Parathyroid adenoma (tissue), 2 donors: ENCODE measurements around the gene FDX2.
A peak's percentile ranks its signal among the peaks of the same experiment; 100 is the strongest.

Source experiments
- H2AFZ ChIP-seq: fragments of 300-600 bp; sonication (generic); one replicate; pipeline ENCODE4 v1.7.0; 2017; ENCODE audit warnings: antibody characterized with exemption, mild to moderate bottlenecking
- H3K27ac ChIP-seq: fragments of 300-600 bp; sonication (generic); one replicate; pipeline ENCODE4 v1.7.0; 2017
- H3K27me3 ChIP-seq: fragments of 300-600 bp; sonication (generic); one replicate; pipeline ENCODE4 v1.7.0; 2017; ENCODE audit warnings: low read length; ENCODE audit not compliant: control insufficient read depth, insufficient read depth
- H3K36me3 ChIP-seq: fragments of 300-600 bp; sonication (generic); one replicate; pipeline ENCODE4 v1.7.0; 2017; ENCODE audit warnings: low read length; ENCODE audit not compliant: control insufficient read depth, insufficient read depth
- H3K4me1 ChIP-seq: fragments of 300-600 bp; sonication (generic); one replicate; pipeline ENCODE4 v1.7.0; 2017; ENCODE audit warnings: control low read depth
- H3K4me2 ChIP-seq: fragments of 300-600 bp; sonication (generic); one replicate; pipeline ENCODE4 v1.7.0; 2017; ENCODE audit warnings: low read length
- H3K4me3 ChIP-seq: fragments of 300-600 bp; sonication (generic); one replicate; pipeline ENCODE4 v1.7.0; 2017; ENCODE audit warnings: low read depth, low read length
- H3K79me2 ChIP-seq: fragments of 300-600 bp; sonication (generic); one replicate; pipeline ENCODE4 v1.7.0; 2017; ENCODE audit warnings: control low read depth
- H3K9ac ChIP-seq: fragments of 300-600 bp; sonication (generic); one replicate; pipeline ENCODE4 v1.7.0; 2017; ENCODE audit warnings: mild to moderate bottlenecking
- H3K9me3 ChIP-seq: fragments of 300-600 bp; sonication (generic); one replicate; pipeline ENCODE4 v1.7.0; 2017; ENCODE audit warnings: low read length; ENCODE audit not compliant: control insufficient read depth
- TF ChIP-seq, protein P1 (sequence below): fragments of 300-600 bp; sonication (generic); IDR thresholded peaks from one replicate; pipeline ENCODE4 v1.7.0; 2017; ENCODE audit warnings: antibody characterized with exemption, mild to moderate bottlenecking
- donor health status: primary hyperparathyroidism.

Gene FDX2

DNA sequence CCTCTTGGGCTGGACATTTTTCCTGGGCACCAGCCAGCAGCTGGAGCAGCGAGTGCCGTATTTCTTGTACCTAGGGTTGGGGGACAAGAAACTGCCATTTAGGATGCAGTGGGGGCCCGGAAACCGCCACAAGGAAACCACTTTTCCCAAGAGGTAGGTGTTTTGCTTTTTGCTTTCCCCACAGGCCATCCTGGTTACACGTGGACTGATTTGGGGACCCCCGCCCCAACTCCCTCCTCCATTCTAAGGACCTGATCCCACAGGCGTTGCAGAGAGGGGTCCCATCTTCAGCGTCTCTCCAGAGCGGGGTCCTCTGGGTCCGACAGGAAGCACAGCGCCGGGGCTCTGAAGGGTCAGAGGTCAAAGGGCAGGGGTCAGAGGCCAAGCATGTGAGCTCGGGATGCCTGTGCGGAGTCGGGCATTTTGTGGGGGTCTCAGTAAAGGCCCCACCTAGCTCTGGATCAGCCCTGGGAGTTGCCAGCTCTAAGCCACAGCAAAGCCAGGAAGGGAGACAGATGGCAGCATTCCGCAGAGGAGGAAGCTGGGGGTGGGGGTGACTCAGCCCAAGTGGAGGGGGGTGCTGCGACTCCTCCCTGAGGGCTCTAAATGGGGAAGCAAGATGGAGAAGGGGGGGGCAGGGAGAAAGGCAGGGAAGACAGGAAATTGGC, 10.5 kb downstream of the FDX2 start:
- Histone ChIP-seq H3K4me2 (no peak overlapping the region), H3K9ac (no peak overlapping the region), H3K4me3 (no peak overlapping the region), H3K36me3 (no peaks in the 10 kb centered on the region), H3K79me2 (no peaks in the 10 kb centered on the region), H3K4me1 (no peaks in the 10 kb centered on the region), H3K9me3 (no peaks in the 10 kb centered on the region), H3K27ac (no peak overlapping the region), H3K27me3 (no peaks in the 10 kb centered on the region), H2AFZ (no peak overlapping the region)
- TF ChIP-seq, protein P1, sequence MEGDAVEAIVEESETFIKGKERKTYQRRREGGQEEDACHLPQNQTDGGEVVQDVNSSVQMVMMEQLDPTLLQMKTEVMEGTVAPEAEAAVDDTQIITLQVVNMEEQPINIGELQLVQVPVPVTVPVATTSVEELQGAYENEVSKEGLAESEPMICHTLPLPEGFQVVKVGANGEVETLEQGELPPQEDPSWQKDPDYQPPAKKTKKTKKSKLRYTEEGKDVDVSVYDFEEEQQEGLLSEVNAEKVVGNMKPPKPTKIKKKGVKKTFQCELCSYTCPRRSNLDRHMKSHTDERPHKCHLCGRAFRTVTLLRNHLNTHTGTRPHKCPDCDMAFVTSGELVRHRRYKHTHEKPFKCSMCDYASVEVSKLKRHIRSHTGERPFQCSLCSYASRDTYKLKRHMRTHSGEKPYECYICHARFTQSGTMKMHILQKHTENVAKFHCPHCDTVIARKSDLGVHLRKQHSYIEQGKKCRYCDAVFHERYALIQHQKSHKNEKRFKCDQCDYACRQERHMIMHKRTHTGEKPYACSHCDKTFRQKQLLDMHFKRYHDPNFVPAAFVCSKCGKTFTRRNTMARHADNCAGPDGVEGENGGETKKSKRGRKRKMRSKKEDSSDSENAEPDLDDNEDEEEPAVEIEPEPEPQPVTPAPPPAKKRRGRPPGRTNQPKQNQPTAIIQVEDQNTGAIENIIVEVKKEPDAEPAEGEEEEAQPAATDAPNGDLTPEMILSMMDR, result no peak

DNA sequence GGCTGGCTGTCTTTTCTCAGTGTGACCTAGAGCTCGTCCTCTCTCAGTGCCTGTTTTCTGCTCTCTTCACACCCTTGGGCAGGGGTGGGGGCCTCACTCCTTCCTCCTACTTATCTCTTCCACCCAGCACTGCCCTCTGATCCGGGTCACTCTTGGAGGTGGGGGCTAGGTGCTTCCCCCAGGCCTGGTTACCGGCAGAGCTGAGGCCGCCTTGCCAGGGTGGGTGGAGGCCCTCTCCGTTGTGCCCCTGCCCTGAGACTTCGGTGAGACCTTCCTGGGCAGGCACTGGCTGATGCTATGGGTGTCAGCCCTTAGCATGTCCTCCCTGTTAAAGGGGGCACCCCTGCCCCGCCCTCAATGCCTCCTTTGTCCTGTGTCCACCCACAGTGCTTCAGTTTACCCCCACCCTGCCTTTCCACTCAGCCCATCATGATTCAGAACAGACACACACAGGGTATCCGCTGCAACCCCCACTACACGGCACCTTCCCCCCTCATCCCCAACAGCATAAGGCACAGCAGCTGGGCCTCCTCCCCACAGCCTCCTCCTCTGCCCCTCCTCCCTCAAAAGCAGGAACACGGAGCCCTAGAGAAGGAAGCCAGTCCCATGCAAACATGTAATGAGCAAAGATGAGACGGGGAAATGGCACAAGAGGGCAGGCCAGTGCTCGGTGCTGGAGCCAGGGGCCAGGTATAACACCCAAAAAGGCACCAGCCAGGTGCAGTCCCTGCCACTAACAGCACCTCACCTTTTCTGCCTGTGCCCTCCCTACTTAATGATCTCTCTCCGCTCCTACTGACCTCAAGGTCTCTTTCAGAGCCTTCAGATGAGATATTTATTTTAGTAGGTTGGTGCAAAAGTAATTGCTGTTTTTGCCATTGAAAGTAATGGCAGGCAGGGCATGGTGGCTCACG, 16.0 kb downstream of the FDX2 start:
- Histone ChIP-seq H3K27me3 (peaks cover under 1% of the 10 kb centered on the region), H3K79me2 (no peaks in the 10 kb centered on the region), H3K4me3 (no peak overlapping the region), H3K36me3 (no peaks in the 10 kb centered on the region), H2AFZ (no peak overlapping the region), H3K4me1 (peaks cover 5% of the 10 kb centered on the region), H3K4me2 (no peak overlapping the region), H3K9ac (no peak overlapping the region), H3K27ac (no peak overlapping the region), H3K9me3 (no peaks in the 10 kb centered on the region)
- TF ChIP-seq, protein P1, result no peak

DNA sequence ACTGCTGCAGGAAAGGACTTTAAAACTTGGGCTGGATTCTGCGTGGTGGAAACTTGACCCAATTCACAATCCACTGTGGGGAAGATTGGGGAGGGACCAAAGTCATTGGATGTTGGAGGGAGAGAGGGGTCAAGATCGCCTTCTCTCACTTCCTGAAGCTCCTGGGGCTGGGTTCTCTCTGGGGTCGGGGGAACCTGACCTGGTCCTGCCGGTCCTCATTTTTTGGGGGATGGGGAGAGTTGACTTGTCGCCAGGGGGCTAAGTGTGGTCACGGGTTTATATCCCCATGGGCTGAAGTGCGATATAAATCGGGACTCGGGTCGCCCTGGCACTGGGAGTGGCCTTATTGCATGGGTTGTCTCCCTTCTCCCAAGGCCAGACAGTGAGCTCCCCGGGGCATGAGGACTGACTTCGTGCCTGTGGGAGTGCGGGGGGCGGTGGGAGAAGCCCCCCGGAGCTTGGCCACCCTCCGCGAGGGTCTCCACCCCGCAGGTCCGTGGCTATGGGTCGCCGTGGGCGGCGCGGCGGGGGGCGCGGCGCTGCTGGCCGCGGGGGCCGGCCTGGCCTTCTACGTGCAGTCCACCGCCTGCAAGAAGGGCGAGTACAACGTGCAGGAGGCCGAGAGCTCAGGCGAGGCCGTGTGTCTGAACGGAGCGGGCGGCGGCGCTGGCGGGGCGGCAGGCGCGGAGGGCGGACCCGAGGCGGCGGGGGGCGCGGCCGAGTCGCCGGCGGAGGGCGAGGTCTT, 19.8 kb downstream of the FDX2 start:
- Histone ChIP-seq H3K36me3 (no peaks in the 10 kb centered on the region), H3K4me1 (peaks cover 8% of the 10 kb centered on the region), H3K9me3 (no peaks in the 10 kb centered on the region), H3K4me3 (peak overlapping the region; percentile 51), H2AFZ (peak overlapping the region; percentile 58), H3K4me2 (peak overlapping the region; percentile 33), H3K79me2 (no peaks in the 10 kb centered on the region), H3K9ac (no peak overlapping the region), H3K27me3 (peaks cover 11% of the 10 kb centered on the region), H3K27ac (no peak overlapping the region)
- TF ChIP-seq, protein P1, result no peak

DNA sequence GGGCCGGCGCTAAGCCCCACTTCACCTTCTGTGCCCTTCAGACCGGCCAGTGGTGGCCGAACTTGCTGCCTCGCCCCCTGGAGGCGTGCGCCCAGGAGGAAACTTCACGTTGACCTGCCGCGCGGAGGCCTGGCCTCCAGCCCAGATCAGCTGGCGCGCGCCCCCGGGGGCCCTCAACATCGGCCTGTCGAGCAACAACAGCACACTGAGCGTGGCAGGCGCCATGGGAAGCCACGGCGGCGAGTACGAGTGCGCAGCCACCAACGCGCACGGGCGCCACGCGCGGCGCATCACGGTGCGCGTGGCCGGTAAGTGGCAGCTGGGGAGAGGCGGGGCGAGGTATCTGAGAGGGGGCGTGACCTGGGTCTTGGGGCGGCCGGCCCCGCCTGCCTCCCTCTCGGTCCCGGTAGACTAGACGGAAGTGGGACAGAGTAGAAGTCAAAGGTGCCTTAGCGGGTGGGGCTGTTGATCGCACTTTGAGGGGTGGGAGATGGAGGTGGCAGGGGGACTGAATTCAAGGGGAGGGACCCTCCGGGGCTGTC, 20.4 kb downstream of the FDX2 start:
- Histone ChIP-seq H2AFZ (peak overlapping the region; percentile 58), H3K27me3 (peaks cover 11% of the 10 kb centered on the region), H3K27ac (no peak overlapping the region), H3K79me2 (no peaks in the 10 kb centered on the region), H3K4me2 (peak overlapping the region; percentile 33), H3K9me3 (no peaks in the 10 kb centered on the region), H3K9ac (no peak overlapping the region), H3K4me1 (peaks cover 8% of the 10 kb centered on the region), H3K4me3 (peak overlapping the region; percentile 51), H3K36me3 (no peaks in the 10 kb centered on the region)
- TF ChIP-seq, protein P1, result peak; percentile 5
